ENCODE data around the gene NLRP1. TPM values are rescaled to one million over a fixed set of nuclear protein-coding genes. Genes with fewer than 3 reads are reported as not detected.

Gene NLRP1
- total and polyA plus RNA-seq, 10 of the 15 experiments (the other 5 are each of a cell fraction or from before 2014, with no cell fraction given) = 2.8 to 21.8 (median 11.9) TPM

- no peak overlapping the region for H3K27ac ChIP-seq (ENCODE audit: control insufficient read depth, insufficient read depth)
- H2AFZ ChIP-seq (ENCODE audit: control insufficient read depth, low read depth, low read length) = no peak overlapping the region
- no peaks in the 10 kb centered on the region for H3K4me1 ChIP-seq (ENCODE audit: control insufficient read depth, insufficient read depth, low read length)
- ATAC-seq = no peak
- ChIA-PET CTCF (no interaction called here), RAD21 (ENCODE audit: unreplicated experiment) (no interaction called here), SMC1A (ENCODE audit: uncharacterized antibody, unreplicated experiment) (no interaction called here), POLR2A (no interaction called here)
- no peak overlapping the region for H3K4me2 ChIP-seq (ENCODE audit: control insufficient read depth, insufficient read depth)
- TF ChIP-seq RAD21 (IDR thresholded peaks at IDR 0.05; ENCODE audit: insufficient read depth, low read depth, low read length) (no peak), RB1 (IDR thresholded peaks at IDR 0.05; ENCODE audit: borderline replicate concordance) (no peak), TCF7 (IDR thresholded peaks at IDR 0.05; ENCODE audit: borderline replicate concordance) (no peak), EZH2 (IDR thresholded peaks at IDR 0.05; ENCODE audit: borderline replicate concordance, control insufficient read depth, low read depth, low read length) (no peak), TCF3 (IDR thresholded peaks at IDR 0.05; ENCODE audit: borderline replicate concordance, insufficient read depth, low read depth, low read length) (no peak), HDAC6 (IDR thresholded peaks at IDR 0.05; ENCODE audit: unreplicated experiment) (no peak), CBX3 (IDR thresholded peaks at IDR 0.05; ENCODE audit: borderline replicate concordance, low read depth) (no peak), BACH1 (IDR thresholded peaks at IDR 0.05; ENCODE audit: borderline replicate concordance) (no peak), PAX5 (IDR thresholded peaks at IDR 0.05; ENCODE audit: borderline replicate concordance, low read depth, low read length) (no peak), ZNF622 (IDR thresholded peaks at IDR 0.05) (no peak), RFX5 (IDR thresholded peaks at IDR 0.05; ENCODE audit: low read depth, low read length) (no peak), NRF1 (conservative IDR thresholded peaks at IDR 0.05; ENCODE audit: low read depth, low read length) (no peak), ZNF24 (IDR thresholded peaks at IDR 0.05) (no peak), E2F8 (IDR thresholded peaks at IDR 0.05; ENCODE audit: low read depth, partially characterized antibody) (no peak), CBX5 (IDR thresholded peaks at IDR 0.05; ENCODE audit: low read depth) (no peak), JUND (IDR thresholded peaks at IDR 0.05; ENCODE audit: low read depth, low read length) (no peak), NFYB (IDR thresholded peaks at IDR 0.05; ENCODE audit: insufficient read depth, low read depth, low read length) (no peak), CTCF (IDR thresholded peaks at IDR 0.05 in 2 of 3, conservative IDR thresholded peaks at IDR 0.05 in 1 of 3; ENCODE audit: control insufficient read depth in 2 of 3, extremely low read depth in 1 of 3, insufficient read depth in 1 of 3, low read depth in 3 of 3, low read length in 3 of 3) (no peak)
- DNase-seq (ENCODE audit: low read depth, low spot score) = no peak
- no peak for FAIRE-seq
- no peaks in the 10 kb centered on the region for H3K36me3 ChIP-seq (ENCODE audit: control insufficient read depth in 2 of 2, insufficient read depth in 2 of 2, low read length in 1 of 2)
- BruUV-seq (replicated peaks) = no TSS peak
- in situ Hi-C loops (cut with MboI) (no loop called here), intact Hi-C loops (cut with micrococcal nuclease; ENCODE audit: unreplicated experiment) (no loop called here)
- H3K79me2 ChIP-seq (ENCODE audit: control insufficient read depth, insufficient read depth, low read length) = no peaks in the 10 kb centered on the region
- H3K27me3 ChIP-seq (replicated peaks in 1 of 2; ENCODE audit: control insufficient read depth in 2 of 2, insufficient read depth in 2 of 2, low read length in 1 of 2) = peaks cover 0 to 3% of the 10 kb centered on the region in 2 experiments; a peak in 2 of 4 replicates
- H3K9ac ChIP-seq (ENCODE audit: control insufficient read depth, insufficient read depth, low read length) = no peak overlapping the region
- no peaks in the 10 kb centered on the region for H3K9me3 ChIP-seq (replicated peaks; ENCODE audit: control insufficient read depth, insufficient read depth, low read length)
- 32% methylated on average over 6 of the region's 6 CpGs for WGBS (ENCODE audit: insufficient coverage, insufficient replicate concordance, low lambda C conversion rate, missing lambda C conversion rate)
- H3K4me3 ChIP-seq = no peak overlapping the region
- peaks cover 5% of the 10 kb centered on the region; the same call in 1 of the 2 replicates for H4K20me1 ChIP-seq (ENCODE audit: control insufficient read depth, insufficient read depth)
Measured at GRCh38 chr17:5598457-5598856, 14.1 kb upstream of the NLRP1 start.
